ENCODE data around the gene CWF19L1. TPM values are rescaled to one million over a fixed set of nuclear protein-coding genes. Genes with fewer than 3 reads are reported as not detected.
A peak's percentile ranks its signal among the peaks of the same experiment; 100 is the strongest.

The CWF19L1 gene
- total and polyA plus RNA-seq, 2 of the 13 experiments (the other 11 are each of a cell fraction or from before 2014, with no cell fraction given) = 13.6 to 42.1 TPM

- TF ChIP-seq ZNF124 (CRISPR knock-in tag; IDR thresholded peaks at IDR 0.05) (0 out of 2 replicates have a peak, but pooled peaks have one; percentile 14), EZH2 (conservative IDR thresholded peaks at IDR 0.05; ENCODE audit: low read depth, low read length) (no peak), ELF4 (CRISPR knock-in tag; IDR thresholded peaks at IDR 0.05; ENCODE audit: borderline replicate concordance) (peak; percentile 40; the same call in 1 of the 2 replicates), THYN1 (CRISPR knock-in tag; IDR thresholded peaks at IDR 0.05; ENCODE audit: borderline replicate concordance, low read depth) (no peak), MYNN (CRISPR knock-in tag; IDR thresholded peaks at IDR 0.05; ENCODE audit: low read depth) (no peak), ZNF644 (CRISPR knock-in tag; IDR thresholded peaks at IDR 0.05; ENCODE audit: low read depth) (0 out of 2 replicates have a peak, but pooled peaks have one; percentile 11), ZBTB43 (CRISPR knock-in tag; conservative IDR thresholded peaks at IDR 0.05) (no peak), FOXA1 (IDR thresholded peaks at IDR 0.05) (no peak), FOXA1 (CRISPR knock-in tag; IDR thresholded peaks at IDR 0.05) (no peak), DDIT3 (CRISPR knock-in tag; IDR thresholded peaks at IDR 0.05) (no peak), ZNF615 (CRISPR knock-in tag; IDR thresholded peaks at IDR 0.05; ENCODE audit: borderline replicate concordance) (no peak), ZNF331 (CRISPR knock-in tag; IDR thresholded peaks at IDR 0.05) (peak; percentile 41; the same call in 1 of the 2 replicates), RXRA (CRISPR knock-in tag; IDR thresholded peaks at IDR 0.05) (peak; percentile 30; the same call in 1 of the 2 replicates), ZNF619 (CRISPR knock-in tag; IDR thresholded peaks at IDR 0.05) (peak; percentile 67), RNF2 (conservative IDR thresholded peaks at IDR 0.05; ENCODE audit: low read depth) (no peak), ZNF232 (CRISPR knock-in tag; IDR thresholded peaks at IDR 0.05; ENCODE audit: borderline replicate concordance) (peak; percentile 74; the same call in 1 of the 2 replicates), KDM2A (CRISPR knock-in tag; IDR thresholded peaks at IDR 0.05; ENCODE audit: borderline replicate concordance, low read depth) (peak; percentile 84), ZNF724P (CRISPR knock-in tag; IDR thresholded peaks at IDR 0.05; ENCODE audit: borderline replicate concordance) (peak; percentile 95; the same call in 1 of the 2 replicates)
- TF ChIP-seq, protein P1, sequence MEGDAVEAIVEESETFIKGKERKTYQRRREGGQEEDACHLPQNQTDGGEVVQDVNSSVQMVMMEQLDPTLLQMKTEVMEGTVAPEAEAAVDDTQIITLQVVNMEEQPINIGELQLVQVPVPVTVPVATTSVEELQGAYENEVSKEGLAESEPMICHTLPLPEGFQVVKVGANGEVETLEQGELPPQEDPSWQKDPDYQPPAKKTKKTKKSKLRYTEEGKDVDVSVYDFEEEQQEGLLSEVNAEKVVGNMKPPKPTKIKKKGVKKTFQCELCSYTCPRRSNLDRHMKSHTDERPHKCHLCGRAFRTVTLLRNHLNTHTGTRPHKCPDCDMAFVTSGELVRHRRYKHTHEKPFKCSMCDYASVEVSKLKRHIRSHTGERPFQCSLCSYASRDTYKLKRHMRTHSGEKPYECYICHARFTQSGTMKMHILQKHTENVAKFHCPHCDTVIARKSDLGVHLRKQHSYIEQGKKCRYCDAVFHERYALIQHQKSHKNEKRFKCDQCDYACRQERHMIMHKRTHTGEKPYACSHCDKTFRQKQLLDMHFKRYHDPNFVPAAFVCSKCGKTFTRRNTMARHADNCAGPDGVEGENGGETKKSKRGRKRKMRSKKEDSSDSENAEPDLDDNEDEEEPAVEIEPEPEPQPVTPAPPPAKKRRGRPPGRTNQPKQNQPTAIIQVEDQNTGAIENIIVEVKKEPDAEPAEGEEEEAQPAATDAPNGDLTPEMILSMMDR (CRISPR knock-in tag; IDR thresholded peaks at IDR 0.05) = peak; percentile 14; the same call in 1 of the 2 replicates
- TF ChIP-seq, protein P2, sequence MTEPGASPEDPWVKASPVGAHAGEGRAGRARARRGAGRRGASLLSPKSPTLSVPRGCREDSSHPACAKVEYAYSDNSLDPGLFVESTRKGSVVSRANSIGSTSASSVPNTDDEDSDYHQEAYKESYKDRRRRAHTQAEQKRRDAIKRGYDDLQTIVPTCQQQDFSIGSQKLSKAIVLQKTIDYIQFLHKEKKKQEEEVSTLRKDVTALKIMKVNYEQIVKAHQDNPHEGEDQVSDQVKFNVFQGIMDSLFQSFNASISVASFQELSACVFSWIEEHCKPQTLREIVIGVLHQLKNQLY (CRISPR knock-in tag; IDR thresholded peaks at IDR 0.05) = no peak
- TF ChIP-seq, protein P3, sequence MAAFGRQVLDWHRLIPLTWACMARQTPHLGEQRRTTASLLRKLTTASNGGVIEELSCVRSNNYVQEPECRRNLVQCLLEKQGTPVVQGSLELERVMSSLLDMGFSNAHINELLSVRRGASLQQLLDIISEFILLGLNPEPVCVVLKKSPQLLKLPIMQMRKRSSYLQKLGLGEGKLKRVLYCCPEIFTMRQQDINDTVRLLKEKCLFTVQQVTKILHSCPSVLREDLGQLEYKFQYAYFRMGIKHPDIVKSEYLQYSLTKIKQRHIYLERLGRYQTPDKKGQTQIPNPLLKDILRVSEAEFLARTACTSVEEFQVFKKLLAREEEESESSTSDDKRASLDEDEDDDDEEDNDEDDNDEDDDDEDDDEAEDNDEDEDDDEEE (CRISPR knock-in tag; IDR thresholded peaks at IDR 0.05) = no peak
- TF ChIP-seq, protein P4, sequence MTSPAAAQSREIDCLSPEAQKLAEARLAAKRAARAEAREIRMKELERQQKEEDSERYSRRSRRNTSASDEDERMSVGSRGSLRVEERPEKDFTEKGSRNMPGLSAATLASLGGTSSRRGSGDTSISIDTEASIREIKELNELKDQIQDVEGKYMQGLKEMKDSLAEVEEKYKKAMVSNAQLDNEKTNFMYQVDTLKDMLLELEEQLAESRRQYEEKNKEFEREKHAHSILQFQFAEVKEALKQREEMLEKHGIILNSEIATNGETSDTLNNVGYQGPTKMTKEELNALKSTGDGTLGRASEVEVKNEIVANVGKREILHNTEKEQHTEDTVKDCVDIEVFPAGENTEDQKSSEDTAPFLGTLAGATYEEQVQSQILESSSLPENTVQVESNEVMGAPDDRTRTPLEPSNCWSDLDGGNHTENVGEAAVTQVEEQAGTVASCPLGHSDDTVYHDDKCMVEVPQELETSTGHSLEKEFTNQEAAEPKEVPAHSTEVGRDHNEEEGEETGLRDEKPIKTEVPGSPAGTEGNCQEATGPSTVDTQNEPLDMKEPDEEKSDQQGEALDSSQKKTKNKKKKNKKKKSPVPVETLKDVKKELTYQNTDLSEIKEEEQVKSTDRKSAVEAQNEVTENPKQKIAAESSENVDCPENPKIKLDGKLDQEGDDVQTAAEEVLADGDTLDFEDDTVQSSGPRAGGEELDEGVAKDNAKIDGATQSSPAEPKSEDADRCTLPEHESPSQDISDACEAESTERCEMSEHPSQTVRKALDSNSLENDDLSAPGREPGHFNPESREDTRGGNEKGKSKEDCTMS (CRISPR knock-in tag; conservative IDR thresholded peaks at IDR 0.05) = no peak
Observed at GRCh38 chr10:100286051-100287033, 18.9 kb upstream of the CWF19L1 start, which contains the start of gene BLOC1S2 (continued).

All from HepG2 (cell line).